HuH-7.5 (cell line): Measurements from ENCODE around the gene FOXP4.
A peak's percentile ranks its signal among the peaks of the same experiment; 100 is the strongest.

Experiments used
- DNase-seq: peaks from one replicate; pipeline ENCODE4 v3.0.0; 2011; ENCODE audit warnings: low spot score

FOXP4 gene

DNA sequence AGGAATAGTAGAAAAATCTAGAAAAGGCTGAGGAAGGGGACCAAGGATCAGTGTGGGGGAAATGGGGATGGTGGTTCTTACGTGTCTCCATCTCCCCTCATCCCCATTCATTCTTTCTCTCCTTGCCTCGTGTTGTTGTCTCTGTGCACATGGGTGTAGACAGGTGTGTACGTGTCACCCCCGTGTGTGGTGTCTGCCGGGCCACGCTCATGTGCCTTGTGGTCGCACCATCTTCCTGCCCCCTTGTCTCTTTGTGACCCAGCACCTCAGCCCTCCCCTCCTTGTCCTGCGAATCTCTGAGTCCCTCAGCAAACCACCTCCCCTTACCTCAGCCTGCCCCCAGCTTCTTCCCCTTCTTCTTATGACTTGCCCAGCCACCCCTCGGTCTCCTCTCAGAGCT lies 39.4 kb downstream of the FOXP4 start:
- no peak for DNase-seq

DNA sequence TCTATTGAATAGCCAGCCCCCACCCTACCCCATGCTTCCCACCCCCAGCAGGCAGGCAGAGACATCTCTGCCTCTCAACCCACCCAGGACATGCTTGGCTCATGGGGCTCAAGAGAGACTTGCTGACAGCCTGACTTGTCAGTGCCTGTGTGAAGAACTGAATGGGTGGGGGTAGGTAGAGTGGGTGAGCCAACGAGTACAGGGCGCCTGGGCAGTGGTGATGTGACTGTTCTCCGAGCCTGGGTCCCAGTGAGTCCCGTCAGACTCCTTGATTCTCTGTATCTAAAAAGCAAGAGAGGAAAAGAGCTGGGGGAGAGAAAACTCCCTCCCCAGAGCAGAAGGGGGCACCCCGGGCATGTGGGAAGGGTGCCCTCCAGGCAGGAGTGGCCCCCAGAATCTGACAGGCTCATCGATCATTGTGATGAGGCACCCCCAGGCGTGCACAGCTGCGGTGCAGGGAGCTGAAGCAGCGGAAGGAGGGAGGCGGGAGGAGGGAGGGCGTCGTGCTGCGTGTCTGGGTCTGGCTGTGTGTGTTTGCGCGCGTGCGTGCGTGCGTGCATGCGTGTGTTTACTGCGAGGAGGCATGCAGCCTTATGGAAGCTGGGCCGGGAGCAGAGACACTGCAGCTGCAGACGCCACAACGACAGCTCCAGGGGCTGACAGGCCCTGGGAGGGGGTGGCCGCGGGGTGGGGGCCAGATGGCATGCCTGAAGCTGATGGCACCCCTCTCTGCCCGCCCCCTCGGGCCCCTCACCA lies 40.2 kb downstream of the FOXP4 start:
- no peak for DNase-seq

DNA sequence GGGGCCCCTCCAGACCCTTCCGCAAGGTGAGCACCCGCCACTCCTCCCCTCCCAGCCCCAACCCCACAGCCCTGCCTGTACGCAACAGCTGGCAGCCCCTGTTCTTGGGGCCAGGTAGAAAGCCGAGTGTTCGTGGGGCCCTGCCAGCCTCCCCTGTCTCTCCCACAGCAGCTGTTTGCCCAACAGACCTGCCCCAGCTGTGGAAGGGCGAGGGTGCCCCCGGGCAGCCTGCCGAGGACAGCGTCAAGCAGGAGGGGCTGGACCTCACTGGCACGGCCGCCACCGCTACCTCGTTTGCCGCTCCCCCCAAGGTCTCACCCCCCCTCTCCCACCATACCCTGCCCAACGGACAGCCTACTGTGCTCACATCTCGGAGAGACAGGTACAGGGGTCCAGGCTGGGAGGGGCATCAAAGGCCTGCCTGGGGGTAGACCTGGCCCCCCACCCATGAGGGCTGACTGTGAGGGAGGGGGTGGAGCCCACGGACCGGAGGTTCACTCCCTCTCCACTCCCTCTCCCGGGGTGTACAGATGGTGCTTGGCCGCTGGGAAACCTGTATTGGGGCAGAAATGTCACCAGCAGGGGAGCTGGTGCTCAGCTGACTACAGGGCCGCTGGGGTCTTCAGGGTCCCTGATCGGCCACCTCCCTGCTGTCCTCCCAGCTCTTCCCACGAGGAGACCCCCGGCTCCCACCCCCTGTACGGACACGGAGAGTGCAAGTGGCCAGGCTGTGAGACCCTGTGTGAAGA lies 41.1 kb downstream of the FOXP4 start:
- DNase-seq: no peak

DNA sequence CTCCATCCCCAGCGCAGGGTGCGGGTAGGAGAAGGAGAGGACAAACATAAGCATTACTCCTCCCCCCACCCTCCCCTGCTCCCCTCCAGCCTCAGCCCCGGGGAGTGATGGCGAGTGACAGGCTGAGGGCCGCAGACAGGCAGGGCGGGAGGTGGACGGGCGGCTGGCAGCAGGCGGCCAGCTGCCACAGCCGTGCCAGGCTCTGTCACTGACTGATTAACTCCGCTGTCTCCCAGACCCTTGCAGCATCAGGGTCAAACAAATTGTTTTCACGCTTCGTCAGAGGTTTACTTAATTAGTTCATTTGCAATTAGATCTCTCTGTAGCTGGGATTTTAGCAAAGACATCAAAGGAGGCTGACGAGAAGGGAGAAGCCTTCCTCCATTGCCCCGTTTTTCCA lies 41.9 kb downstream of the FOXP4 start:
- no peak for DNase-seq

DNA sequence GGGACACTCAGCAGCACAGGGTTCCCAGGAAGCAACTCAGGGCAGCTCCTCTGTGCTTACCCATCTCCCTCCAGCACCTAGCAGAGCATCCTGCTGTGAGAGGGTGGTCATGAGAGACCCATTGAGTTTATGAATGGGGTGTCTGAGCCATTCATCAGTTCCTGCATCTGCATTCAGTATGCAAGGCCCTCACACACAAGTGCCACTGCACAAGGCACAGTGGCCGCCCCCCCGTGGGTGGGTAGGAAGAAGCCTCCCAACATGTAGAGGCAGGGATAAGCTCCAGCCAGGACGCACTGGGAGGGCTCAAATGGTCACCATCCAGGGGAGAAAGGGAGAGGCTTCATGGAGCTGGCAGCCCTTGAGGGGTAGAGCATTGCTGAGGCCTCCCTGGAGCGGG lies 43.0 kb downstream of the FOXP4 start:
- DNase-seq: no peak

DNA sequence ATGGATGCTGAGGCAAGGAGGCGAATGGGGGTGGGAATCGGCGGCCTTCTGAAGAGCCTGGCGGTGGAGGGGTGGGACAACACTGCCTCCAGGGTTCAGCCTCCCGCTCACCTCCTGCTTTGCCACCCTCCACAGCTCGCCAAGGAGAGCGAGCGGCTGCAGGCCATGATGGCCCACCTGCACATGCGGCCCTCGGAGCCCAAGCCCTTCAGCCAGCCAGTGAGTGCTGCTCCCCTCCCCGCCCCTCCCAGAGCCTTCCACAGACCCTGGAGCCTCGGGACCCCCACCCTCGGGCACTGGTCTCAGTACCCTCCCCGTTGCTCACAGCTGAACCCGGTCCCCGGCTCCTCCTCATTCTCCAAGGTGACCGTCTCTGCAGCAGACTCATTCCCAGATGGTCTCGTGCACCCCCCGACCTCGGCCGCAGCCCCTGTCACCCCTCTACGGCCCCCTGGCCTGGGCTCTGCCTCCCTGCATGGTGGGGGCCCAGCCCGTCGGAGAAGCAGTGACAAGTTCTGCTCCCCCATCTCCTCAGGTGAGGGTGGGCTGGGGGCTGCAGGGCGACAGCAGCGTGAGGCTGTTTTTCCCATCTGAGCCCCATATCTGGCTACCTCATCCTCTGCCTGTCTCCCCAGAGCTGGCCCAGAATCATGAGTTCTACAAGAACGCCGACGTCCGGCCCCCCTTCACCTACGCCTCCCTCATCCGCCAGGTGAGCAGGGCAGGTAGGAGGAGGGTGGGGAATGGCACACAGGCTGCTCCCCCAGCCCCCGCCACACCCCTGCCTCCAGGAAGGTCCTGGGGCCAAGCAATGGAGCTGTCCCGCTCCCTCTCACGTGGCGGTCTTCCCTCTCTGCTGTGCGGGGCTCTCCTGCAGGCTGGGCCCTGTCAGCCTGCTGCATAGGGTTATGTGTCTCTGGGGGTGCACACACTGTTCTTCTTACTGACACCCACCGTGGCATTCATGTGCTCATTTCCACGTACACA lies 43.7 kb downstream of the FOXP4 start:
- no peak for DNase-seq

DNA sequence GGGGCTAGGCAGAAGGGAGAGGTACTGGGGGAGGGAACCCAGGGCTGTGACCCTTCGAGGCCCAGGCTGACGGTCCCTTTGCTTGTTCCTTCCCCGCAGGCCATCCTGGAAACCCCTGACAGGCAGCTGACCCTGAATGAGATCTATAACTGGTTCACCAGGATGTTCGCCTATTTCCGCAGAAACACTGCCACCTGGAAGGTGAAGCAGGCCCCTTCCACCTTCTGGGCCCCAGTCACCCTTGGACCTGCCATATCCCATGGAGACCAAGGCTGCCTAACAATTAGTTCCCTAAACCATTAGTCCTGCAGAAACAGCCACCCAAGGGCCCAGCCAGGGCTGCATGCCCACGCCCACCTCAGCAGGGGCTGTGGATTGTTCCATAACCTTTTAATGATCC lies 44.9 kb downstream of the FOXP4 start:
- no peak for DNase-seq

DNA sequence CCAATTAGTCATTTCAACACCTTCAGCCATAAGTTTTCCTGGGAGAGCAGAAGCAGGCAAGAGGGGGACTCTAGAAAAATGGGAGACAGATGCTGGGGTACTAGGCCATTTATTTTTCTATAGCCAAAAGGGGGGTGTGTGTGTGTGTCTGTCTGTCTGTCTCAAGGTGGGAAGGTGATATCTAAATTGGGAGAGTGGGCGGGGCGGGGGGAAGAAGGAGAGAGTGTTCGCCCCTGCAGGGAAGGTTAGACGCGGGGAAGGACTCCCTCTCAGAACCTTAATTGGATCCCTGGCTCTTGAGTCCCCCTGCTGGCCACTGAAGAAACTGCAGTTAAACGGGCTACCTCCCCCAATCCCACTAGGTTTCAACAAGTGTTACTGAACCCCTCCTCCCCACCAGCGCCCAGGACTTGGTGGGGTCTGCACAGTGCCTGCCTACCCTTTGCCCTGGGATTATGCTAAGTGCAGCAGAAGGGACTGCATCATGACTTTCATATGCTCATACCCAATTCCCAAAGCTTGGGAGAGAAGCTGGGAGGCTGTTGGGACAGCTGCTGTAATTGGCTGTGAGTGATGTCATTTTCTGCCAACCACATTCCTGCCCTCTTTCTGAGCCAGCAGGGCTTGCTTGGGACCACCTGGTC lies 45.8 kb downstream of the FOXP4 start:
- peak; percentile 89 for DNase-seq

DNA sequence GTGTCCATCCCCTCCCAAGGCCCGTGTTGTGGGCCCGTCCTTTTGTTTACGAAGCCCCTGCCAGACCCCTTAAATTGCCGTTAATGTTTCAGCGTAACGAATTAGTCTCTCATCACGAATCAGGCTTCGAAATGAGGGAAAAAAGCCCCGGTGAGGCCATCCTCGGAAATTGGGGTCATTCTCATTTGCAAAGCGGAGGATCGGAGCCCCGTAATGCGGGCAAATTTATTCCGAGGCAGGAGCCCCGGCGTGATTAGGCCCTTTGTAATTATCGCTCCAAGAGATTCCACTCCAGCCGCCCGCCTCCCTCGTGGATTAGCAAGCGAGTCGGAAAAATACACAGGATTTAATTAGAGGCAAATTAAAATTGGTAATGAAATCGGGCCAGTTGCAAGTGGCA lies 47.2 kb downstream of the FOXP4 start:
- DNase-seq: no peak

DNA sequence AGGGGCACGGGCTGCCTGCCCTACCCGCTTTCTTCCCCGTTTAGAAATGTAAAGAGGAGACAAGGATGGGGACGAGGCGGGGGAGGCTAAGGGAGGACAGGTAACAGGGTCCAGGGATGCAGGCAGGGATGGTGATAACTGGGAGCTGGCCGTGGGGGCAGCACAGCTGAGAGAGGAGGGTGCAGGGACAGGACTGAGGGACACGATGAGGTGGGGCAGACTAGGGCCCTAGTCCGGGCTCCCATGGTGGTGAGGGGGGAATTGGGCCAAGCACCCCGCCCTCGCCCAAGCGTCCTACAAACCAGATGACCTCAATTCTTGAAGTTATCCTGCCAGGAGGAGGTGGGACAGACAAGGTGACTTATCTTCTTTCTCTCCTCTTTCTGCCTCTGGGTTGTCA lies 47.7 kb downstream of the FOXP4 start:
- DNase-seq: no peak

DNA sequence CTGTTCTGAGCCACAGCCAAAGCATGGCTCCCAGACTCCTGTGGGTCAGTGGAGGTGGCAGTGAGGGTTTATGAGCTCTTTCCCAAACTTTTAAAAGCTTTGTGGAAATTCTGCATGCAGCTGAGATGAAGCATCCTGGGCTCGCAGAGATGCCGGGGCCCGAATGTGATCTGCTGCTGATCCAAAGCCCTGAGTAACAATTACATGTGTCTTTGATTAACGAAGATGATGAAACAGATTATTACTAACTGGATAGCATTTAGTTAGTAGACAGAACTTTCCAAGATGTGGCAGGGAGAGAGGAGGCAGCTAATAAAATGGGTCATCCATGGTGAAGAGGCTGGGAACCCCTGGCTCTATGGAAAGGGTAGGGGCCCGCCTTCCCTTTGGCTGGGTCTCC lies 48.1 kb downstream of the FOXP4 start:
- no peak for DNase-seq

DNA sequence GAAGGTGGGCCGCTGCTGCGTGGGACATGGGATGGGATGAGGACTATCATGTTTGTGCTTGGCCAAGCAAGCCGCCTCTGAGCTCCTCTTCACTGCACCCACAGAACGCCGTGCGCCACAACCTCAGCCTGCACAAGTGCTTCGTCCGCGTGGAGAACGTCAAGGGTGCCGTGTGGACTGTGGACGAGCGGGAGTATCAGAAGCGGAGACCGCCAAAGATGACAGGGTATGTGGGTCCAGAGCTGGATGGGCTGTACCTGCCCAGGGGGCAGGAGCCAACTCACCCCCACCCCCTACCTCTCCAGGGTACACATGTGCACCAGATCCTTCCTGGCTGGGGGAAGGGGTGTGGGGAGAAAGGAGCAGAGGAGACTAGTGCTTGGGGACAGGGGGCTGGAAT lies 48.6 kb downstream of the FOXP4 start:
- no peak for DNase-seq

DNA sequence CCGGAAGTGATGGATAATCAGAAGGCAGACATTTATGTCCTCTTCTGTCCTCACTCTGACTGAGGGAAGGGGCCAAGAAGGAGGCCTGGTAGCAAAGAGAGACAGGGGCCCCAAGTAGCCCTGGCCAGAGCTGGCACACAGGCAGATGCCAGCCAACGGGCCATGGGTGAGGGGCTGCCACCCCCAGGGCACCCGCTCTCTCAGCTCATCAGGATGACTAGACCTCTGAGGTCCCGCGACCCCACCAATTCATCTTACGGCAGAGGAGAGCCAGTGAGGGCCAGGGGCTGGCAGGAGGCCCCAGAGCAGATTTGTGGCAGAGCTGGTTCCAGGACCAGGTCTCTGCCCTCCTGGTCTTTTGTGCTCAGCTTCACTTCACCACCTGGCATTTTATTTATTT lies 49.0 kb downstream of the FOXP4 start:
- no peak for DNase-seq

DNA sequence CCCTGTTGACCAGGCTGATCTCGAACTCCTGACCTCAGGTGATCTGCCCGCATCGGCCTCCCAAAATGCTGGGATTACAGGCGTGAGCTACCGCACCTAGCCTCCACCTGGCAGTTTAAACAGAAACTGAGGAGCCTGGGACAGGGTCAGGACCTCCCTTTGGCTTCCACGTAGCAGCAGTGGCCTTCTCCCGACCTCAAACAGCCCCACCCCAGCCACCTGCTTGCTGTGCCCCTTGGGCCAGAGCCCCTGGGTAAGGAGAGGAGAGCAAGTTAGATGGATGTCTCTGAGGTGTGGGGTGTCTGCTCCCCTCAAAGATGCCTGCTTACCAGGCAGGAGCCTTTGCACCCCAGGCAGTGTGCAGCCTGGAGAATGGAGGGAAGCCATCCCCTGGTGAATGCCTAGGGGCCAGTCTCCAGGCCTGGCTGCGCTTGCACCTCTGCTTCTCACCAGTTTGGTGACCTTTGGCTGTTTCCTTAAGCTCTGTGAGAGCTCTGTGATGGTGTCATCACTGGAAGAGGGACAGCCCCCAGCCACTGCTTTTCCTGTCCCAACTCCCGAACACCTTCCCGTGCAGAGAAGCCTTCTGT lies 50.0 kb downstream of the FOXP4 start:
- DNase-seq: no peak

DNA sequence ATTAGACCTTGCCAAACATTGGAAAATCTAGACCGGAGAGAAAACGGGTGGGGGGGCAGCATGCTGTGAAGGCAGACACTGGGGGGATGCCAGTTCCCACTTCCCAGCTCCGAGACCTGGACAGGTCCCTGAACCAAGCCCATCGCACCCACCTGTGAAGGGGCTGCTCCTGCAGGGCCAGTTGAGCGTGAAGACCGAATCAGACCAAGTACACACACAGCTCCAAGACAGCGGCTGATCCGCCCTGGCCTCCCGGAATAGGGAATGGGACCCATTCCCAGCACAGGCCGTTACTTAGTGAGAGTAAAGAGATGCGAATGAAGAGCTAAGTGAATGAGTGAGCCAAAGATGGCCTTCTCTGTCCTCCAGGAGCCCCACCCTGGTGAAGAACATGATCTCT lies 50.6 kb downstream of the FOXP4 start:
- DNase-seq: no peak

DNA sequence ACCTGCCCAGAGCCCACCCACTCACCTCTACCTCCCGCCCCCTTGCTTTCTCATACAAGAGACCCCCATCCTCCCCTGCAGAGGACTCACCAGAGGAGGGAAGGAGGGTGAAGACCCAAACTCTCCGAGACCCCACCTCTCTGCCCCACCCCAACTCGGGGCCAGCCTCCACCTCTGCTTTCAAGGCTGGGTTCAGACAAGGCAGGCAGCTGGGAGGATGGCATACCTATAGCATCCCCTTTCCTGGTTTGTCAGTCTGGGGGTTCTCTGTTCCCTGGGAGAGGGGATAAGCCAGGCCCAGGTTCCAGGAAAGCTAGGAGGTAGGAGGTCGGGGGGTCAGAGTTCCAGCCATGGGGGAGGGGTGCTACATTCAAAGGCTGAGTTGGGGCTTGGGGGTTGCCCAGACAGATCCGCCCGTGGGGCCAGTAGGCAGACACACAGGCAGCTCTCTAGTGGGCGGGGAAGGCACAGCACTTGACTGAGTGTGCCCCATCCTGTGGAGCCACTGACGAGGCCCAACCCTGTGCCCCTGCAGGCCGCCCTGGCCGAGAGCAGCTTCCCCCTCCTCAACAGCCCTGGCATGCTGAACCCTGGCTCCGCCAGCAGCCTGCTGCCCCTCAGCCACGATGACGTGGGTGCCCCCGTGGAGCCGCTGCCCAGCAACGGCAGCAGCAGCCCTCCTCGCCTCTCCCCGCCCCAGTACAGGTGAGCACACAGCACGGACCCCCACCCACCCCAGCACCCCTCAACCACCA lies 51.2 kb downstream of the FOXP4 start:
- DNase-seq: no peak

DNA sequence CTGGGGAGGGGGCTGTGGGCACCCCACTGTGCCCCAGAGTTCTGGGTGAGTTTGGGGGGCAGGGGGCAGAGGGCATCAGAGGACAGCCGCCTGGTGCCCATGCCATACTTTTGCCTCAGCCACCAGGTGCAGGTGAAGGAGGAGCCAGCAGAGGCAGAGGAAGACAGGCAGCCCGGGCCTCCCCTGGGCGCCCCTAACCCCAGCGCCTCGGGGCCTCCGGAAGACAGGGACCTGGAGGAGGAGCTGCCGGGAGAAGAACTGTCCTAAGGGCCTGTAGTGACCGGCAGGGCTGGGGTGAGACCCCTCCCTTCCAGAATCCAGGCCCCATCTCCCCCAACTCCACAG lies 52.5 kb downstream of the FOXP4 start:
- no peak for DNase-seq

DNA sequence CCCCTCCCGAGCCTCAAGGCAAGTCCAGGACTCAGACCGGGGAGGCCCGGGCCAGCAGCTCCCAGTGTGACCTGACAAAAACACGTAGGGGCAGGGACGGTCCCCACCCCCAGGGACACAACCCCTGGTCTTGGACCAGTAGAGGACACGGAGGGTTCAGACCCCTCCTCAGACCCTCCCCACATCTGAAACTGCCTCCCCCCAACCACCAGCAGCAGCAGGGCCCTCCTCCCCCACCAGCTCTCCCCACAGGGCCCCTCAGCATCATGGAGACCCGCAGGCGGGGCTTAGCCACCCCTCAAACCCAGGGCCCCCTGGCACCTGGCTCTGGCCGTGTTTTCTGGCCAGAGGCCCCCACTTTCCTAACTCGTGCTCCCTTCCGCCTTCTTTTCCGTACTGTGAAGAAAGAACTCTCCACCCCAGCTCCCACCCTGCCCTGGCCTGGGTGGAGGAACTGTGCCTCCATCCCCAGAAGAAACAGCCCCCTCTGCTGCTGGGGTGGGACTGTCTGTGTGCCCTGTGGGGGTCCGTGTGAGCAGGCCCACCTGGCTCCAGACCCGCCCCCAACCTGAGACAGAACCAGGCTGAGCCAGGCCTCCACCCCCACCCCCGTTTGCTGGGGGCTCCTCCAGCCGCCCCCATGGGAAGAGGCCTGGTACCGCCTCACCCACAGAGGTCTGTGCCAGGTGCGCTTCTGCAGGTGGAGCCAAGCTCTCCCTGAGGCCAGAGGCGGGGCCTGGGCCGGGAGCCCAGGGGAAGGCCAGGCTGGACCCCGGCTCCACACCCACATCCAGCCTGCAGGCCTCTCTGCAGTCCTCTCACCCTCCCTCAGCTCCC lies 53.1 kb downstream of the FOXP4 start:
- no peak for DNase-seq

DNA sequence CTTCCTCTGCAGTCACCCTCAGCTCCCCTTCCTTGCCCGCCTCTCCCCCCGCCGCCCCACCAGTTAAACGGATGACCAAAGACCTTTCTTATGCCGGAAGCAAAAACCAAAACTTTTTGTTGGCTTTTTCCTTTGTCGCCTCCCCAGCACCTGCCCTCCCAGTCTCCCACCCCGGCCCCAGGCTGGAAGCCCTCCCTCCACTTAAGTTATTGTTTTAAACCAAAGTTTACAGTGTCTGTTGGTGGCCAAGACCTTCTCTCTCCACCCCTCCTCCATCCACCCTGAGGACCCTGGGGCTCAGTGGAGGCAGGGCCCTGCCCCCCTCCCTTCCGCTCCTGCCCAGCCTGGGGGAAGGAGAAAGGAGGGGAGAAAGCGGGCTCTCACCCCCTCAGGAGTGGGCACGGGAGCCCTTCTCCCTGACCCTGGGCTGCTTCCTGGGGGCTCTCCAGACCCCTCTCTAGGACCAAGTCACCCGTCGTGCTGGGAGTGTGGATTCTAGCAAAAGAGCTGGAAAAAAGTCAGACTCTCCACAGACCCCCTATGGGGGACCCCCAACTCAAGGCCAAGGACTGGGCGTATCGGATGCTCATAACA lies 53.8 kb downstream of the FOXP4 start:
- no peak for DNase-seq
